Head of caudate nucleus (tissue), 42 donors: ENCODE measurements around the gene GRM5.
"Not testable (repeated sequence)": the region's sequence is repeated elsewhere in the genome, so short reads cannot be mapped to it uniquely, and the experiment has no call there.

Experiments used
- DNase-seq, 42 donors: peaks; one replicate each; pipeline versions ENCODE4 v3.0.0 to v3.0.0-alpha.2; 2020 to 2021; ENCODE audit warnings: mixed read lengths in 7 of 42
- intact Hi-C: fragments of 100-400 bp; cut with DNase I; formaldehyde crosslinking; loops from one replicate; pipeline ENCODE4 v1.15.0; 2022

Gene GRM5

DNA sequence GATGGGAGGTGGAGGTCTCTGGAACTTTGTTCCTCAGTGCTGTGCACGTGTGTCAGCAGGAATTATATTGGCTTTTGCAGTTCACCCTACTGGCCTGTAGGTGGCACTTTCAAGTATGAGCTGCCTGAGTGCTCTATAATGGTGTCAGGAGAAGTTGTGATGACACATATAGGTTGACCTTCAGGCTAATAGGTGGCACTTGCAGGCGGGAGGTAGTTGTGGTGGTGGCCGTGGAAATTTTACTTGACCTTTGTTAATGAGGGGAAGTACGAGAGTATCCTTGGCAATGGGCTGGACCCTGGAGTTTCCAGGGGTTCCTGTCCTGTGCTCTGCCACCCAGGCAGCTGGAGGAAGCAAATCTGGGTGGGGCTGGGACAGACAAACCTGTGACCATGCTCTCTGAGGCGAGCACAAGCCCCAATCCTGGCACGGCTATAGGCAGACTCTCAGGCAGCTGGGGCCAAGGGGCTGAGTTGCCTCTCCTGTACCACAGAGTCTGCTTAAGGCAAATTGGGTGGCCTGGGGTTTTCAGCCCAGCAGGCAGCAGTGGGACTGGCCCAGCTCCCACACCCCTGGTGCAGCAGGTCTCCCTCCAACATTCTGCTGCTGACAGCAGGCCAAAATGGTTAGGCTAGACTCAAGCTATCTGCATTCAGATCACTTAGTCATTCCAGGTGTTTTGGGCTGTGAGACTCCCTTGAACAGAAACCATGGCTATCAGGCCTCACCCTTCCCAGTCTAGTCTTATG, 580.7 kb downstream of the GRM5 start:
- intact Hi-C loops, result no loop called here
- DNase-seq, result peak in 15 of 42 donors; percentile 4 to 64 (median 26)

DNA sequence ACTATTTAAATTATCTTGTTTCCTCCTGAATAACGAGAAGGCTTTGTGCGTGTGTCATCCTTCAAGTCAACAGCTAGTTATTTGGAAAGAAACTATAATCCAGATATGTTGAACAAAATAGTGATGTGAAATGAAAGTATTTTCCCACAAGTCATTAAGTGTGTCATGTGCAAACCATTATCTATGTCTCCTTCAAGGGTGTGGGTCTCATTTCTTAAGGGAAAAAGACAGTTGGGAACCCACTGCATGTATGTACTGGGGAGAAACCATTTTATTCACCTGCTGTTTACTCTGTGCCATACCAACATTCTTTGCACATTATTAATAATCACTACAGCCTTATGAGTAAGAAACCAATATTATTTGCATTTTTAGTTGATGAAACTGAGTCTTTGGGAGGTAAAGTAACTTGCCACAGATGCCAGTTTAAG, 582.9 kb downstream of the GRM5 start:
- DNase-seq, result no peak
- intact Hi-C loops, result no loop called here

DNA sequence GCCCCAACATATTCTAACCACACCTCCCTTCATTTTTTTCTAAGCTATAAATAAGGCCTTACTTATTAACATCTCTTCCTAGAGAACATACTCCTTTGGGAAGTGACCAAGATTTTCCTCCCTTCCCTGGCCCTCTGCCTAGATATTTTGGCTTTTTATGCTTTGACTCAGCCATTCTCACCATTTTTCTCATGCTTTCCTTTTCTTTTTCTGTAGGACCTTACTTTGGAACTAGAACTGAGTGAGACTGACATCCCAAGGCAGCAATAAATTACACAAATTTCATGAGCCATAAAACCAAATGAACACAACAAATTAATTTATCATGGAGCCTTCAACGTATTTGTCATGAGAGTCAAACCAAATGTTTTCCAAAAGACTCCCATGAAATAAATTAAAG, 585.6 kb downstream of the GRM5 start:
- intact Hi-C loops, result no loop called here
- no peak for DNase-seq

DNA sequence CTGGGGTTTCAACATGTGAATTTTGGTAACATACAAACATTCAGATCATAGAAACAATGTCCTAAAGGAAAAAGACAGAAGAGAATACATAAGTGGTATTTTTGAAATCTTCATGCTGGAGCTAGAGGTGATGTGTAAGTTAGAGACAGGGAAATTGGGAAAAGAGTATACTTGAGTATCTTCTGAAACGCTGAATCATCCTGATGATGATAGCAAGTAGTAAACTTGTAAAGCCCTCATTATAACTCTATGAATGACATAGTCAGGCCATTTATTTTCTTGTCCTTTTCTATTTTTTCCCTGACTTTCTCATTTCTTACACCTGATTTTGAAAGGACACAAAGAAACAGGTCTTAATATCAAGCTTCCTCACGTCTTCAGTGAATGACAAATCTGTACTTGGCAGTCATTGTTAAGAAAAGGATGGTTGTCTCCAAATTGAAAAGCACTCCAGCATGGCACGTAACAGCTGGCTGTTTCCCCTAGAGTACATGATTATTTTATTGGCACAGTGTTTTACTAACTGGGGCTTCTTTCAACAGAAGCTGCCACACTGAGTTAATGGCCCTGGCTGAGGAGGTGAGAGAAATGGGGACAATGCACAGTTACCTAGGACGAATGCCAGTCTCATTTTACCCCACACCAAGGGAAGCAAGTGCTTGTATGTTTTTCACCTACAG, 587.5 kb downstream of the GRM5 start:
- intact Hi-C loops, result no loop called here
- DNase-seq, result no peak

DNA sequence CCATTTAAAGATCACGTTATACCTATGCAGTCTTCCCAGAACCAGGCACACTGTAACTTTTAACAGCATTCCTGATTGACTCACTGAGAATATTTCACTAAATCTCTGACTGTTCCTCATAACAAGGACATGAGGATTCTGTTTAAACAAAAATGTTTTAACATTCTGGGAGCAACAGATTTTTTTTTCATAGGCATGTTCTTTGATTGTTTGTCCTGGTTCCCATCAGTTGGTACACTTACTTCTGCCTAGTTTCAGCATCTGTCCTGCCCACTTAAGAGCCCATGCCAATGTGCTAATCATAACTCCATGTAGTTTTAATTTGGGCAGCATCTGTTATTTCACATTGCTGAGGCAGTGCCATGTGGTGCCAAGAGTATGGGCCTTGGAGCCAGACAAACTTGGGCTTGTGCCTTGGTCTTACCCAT, 589.8 kb downstream of the GRM5 start:
- no peak for DNase-seq
- intact Hi-C loops, result no loop called here

DNA sequence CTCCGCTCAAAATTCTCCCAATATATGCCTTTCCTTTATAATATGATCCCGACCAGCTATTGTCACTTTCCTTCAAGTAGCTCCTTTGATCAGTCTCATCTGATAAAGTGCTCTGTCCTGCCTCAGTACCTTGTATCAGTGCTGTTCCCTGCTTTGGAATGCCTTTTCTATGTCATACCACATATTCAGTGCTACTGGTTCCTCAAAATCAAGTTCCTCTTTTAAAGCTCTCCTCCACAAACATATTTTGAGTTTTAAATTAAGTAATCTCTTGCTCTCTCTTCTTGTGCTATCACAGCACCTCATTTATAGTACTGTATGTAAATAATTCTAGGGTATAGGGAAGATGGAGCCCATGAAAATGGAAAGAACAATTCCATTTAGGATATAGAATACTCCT, 591.1 kb downstream of the GRM5 start:
- DNase-seq, result no peak
- intact Hi-C loops, result no loop called here

DNA sequence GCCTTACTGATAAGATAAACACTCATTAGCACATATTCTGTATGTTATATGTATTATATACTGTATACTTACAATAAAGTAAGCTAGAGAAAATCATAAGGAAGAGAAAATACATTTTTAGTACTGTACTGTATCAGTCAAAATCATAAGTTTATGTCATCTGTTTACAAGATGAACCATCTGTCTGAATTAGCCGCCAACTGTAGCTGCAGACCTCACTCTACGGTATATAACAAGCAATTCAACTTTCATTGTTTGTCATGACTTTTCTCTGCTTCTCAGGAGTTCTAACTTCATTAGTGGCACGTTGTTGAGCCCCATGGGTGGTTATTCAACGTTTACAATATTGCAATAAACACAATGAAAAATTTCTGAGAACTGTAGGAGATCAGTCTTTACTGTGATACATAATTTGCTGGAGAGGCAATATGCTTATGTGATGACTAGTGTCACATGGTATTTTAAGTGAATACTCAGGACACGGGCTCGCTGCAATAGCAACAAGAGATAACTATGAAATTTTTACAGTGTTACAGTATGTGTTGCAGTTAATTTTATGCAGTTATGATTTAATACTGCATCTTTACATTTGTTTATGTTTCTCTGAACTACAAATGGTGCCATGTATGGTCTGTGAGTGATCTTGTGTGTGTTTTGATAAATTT, 596.1 kb downstream of the GRM5 start:
- intact Hi-C loops, result no loop called here
- no peak for DNase-seq

DNA sequence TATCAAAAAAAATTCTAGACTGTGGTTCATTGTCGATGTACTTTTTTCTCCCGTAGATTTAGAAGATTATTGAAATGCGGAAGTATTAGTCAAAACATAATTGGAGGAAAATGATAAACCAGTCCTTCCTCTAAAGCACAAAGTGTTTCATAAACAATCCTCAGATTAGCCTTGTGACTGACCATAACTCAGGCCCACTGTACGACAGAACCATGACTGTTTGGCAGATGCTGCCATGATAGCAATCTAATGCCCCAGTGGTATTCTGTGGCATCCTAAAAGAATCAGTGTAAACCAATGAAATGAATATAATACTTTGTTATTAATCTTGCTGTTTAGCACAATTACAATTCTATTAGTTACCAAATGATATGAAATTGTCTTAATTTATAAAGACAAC, 601.3 kb downstream of the GRM5 start:
- no peak for DNase-seq
- intact Hi-C loops, result no loop called here

DNA sequence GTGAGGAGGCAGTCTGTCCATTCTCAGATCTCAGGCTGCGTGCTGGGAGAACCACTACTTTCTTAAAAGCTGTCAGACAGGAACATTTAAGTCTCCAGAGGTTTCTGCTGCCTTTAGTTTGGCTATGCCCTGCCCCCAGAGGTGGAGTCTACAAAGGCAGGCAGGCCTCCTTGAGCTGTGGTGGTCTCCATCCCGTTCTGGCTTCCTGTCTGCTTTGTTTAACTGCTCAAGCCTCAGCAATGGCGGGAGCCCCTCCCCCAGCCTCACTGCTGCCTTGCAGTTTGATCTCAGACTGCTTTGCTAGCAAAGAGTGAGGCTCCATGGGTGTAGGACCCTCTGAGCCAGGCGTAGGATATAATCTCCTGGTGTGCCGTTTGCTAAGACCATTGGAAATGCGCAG, 602.5 kb downstream of the GRM5 start:
- intact Hi-C loops, result not testable (repeated sequence)

DNA sequence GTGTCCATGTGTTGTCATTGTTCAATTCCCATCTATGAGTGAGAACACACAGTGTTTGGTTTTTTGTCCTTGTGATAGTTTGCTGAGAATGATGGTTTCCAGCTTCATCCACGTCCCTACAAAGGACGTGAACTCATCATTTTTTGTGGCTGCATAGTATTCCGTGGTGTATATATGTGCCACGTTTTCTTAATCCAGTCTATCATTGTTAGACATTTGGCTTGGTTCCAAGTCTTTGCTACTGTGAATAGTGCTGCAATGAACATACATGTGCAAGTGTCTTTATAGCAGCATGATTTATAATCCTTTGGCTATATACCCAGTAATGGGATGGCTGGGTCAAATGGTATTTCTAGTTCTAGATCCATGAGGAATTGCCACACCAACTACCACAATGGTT, 607.7 kb downstream of the GRM5 start:
- intact Hi-C loops, DNase-seq: not testable (repeated sequence)

More for the DNA sequence above, 602.5 kb downstream of the GRM5 start:
- not testable (repeated sequence) for DNase-seq

DNA sequence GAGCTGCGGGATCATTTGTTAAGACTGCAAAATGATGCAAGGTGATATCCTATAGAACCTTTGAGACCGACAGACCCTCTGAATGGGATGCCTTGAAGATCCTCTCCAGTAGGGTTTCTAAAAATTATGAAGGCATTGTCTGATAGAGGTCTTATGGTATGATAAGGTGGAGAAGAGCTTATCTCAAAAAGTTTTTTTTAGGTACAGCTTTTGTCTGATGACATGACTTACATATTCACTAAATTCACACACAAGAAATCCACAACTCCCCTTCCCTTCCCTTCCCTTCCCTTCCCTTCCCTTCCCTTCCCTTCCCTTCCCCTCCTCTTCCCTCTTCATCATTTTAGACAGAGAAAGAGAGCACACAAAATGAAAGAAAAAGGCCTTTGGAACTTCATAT, 609.8 kb downstream of the GRM5 start:
- DNase-seq, result no peak
- intact Hi-C loops, result no loop called here

DNA sequence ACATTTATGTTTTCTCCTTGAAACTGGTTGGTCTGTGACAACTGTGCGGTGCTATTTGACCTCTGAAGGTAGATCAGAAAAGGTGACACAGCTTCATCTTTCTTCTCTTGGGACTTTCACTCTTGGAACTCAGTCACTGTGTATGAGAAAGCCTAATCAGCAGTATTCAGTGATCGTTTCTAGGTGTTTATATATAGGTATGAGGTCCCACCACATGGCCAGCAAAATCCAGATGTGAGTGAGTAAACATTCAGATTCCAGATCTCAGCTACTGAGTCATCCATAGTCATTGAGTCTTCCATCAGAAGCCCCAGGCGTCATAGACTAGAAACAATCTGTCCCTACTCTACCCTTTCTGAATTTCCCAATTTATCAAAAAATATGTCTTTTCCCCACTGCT, 610.9 kb downstream of the GRM5 start:
- intact Hi-C loops, result no loop called here
- no peak for DNase-seq
